Retina (tissue), 1 donor: ENCODE results near the gene PES1.
A peak's percentile ranks its signal among the peaks of the same experiment; 100 is the strongest.
"Not testable (repeated sequence)": the region's sequence is repeated elsewhere in the genome, so short reads cannot be mapped to it uniquely, and the experiment has no call there.

Experiments used
- DNase-seq: peaks from one replicate; pipeline ENCODE4 v3.0.0-alpha.2; 2016

The PES1 gene

GRCh38 chr22:30591588-30592359 lies at the start of gene PES1:
TSS of gene PES1 (minus strand) at chr22:30591910. CDS start at chr22:30591833, 77 bp downstream.
- peak; percentile 100 for DNase-seq

GRCh38 chr22:30640839-30641430 lies 49.2 kb upstream of the PES1 start:
- DNase-seq = no peak

- DNase-seq = no peak
These were observed 48.7 kb upstream of the PES1 start for GRCh38 chr22:30640361-30640760.

GRCh38 chr22:30637701-30638114 lies 46.0 kb upstream of the PES1 start:
- DNase-seq = no peak

- peak; percentile 53 for DNase-seq
These were observed 44.7 kb upstream of the PES1 start for GRCh38 chr22:30636226-30637077.

GRCh38 chr22:30635273-30636225 lies 43.8 kb upstream of the PES1 start, which contains the start of gene SLC35E4:
TSS of gene SLC35E4 (plus strand) at chr22:30635781. CDS start at chr22:30636451, 670 bp downstream.
- peak; percentile 86 for DNase-seq

- DNase-seq = peak; percentile 93
These were observed 42.9 kb upstream of the PES1 start for GRCh38 chr22:30634471-30635233.

GRCh38 chr22:30631469-30631868 lies 39.8 kb upstream of the PES1 start:
- DNase-seq = not testable (repeated sequence)

GRCh38 chr22:30628491-30628890 lies 36.8 kb upstream of the PES1 start:
- DNase-seq = no peak

GRCh38 chr22:30627471-30627870 lies 35.8 kb upstream of the PES1 start:
- DNase-seq = no peak

GRCh38 chr22:30626413-30626812 lies 34.7 kb upstream of the PES1 start:
- DNase-seq = no peak

- DNase-seq = not testable (repeated sequence)
These were observed 28.2 kb upstream of the PES1 start for GRCh38 chr22:30619909-30620308.

GRCh38 chr22:30617819-30618218 lies 26.1 kb upstream of the PES1 start:
- no peak for DNase-seq

- no peak for DNase-seq
These were observed 23.8 kb upstream of the PES1 start for GRCh38 chr22:30615543-30615954.

- DNase-seq = no peak
These were observed 23.2 kb upstream of the PES1 start for GRCh38 chr22:30614879-30615278.

- DNase-seq = no peak
These were observed 22.6 kb upstream of the PES1 start for GRCh38 chr22:30614268-30614667.

- no peak for DNase-seq
These were observed 21.1 kb upstream of the PES1 start for GRCh38 chr22:30612789-30613188.

GRCh38 chr22:30611197-30611596 lies 19.5 kb upstream of the PES1 start:
- DNase-seq = no peak

- DNase-seq = no peak
These were observed 18.6 kb upstream of the PES1 start for GRCh38 chr22:30610299-30610698.

GRCh38 chr22:30609260-30610185 lies 17.8 kb upstream of the PES1 start:
- DNase-seq = no peak
